ENCODE measurements around the gene CAMKK1. TPM values are rescaled to one million over a fixed set of nuclear protein-coding genes. Genes with fewer than 3 reads are reported as not detected.

CAMKK1 gene
- total RNA-seq, 1 experiment from 2014 or later = 9.6 TPM

DNA sequence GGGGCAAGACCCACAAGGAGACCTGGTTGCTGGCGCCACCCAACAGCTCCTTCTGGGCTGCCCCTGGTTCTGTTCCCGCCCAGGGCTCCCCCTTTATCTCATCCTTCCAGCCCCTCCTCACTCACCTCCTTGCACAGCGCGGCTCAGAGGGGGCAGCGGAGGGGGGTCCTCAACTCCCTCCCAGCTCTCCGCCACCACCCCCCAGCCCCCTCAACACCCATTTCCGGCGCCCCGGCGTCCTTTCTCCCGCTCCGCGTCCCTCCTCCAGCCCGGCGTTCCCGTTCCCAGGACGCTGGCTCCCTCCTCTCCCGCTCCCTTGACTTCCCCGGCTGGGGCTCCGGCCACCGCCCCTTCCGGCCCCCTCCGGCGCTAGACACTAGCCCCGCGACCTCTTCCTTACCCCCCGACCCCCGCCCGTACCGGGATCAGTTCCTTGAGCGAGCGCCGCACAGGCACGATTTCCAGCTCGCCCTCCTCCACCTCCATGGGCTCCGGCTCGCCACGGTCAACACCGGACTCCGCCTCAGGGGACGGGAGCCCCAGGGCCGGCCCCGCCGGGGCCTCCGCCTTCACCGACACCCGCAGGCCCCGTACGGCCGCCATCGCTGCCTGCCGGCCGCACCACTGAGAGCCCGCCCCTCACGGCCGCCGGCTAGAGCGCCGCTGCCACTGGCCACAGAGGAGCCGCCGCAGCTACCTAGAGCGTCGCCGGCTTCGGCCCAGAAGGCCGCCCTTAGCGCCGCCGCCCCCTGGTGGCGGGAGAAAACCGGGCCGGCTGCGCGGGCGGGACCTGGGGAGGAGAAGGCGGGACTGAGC, 47.0 kb downstream of the CAMKK1 start, which contains the start of gene NCBP3 (continued):
- no peak for TF ChIP-seq ZNF423 (CRISPR knock-in tag; IDR thresholded peaks at IDR 0.05)
- TF ChIP-seq, protein P1, sequence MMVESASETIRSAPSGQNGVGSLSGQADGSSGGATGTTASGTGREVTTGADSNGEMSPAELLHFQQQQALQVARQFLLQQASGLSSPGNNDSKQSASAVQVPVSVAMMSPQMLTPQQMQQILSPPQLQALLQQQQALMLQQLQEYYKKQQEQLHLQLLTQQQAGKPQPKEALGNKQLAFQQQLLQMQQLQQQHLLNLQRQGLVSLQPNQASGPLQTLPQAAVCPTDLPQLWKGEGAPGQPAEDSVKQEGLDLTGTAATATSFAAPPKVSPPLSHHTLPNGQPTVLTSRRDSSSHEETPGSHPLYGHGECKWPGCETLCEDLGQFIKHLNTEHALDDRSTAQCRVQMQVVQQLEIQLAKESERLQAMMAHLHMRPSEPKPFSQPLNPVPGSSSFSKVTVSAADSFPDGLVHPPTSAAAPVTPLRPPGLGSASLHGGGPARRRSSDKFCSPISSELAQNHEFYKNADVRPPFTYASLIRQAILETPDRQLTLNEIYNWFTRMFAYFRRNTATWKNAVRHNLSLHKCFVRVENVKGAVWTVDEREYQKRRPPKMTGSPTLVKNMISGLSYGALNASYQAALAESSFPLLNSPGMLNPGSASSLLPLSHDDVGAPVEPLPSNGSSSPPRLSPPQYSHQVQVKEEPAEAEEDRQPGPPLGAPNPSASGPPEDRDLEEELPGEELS (CRISPR knock-in tag; IDR thresholded peaks at IDR 0.05) = 0 out of 2 replicates have a peak, but pooled peaks have one; percentile 50
- TF ChIP-seq ZNF263 (CRISPR knock-in tag; IDR thresholded peaks at IDR 0.05; ENCODE audit: low read depth) = no peak
- TF ChIP-seq GABPB1 (CRISPR knock-in tag; IDR thresholded peaks at IDR 0.05) = peak; percentile 71
- TF ChIP-seq, protein P2, sequence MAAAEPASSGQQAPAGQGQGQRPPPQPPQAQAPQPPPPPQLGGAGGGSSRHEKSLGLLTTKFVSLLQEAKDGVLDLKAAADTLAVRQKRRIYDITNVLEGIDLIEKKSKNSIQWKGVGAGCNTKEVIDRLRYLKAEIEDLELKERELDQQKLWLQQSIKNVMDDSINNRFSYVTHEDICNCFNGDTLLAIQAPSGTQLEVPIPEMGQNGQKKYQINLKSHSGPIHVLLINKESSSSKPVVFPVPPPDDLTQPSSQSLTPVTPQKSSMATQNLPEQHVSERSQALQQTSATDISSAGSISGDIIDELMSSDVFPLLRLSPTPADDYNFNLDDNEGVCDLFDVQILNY (CRISPR knock-in tag; IDR thresholded peaks at IDR 0.05) = peak; percentile 94
- TF ChIP-seq ZNF281 (CRISPR knock-in tag; IDR thresholded peaks at IDR 0.05) = no peak
- peak; percentile 59; the same call in 1 of the 2 replicates for TF ChIP-seq CREM (CRISPR knock-in tag; IDR thresholded peaks at IDR 0.05)
- peak; percentile 81; the same call in 1 of the 2 replicates for TF ChIP-seq KAT7 (CRISPR knock-in tag; IDR thresholded peaks at IDR 0.05; ENCODE audit: borderline replicate concordance)
- TF ChIP-seq, protein P3, sequence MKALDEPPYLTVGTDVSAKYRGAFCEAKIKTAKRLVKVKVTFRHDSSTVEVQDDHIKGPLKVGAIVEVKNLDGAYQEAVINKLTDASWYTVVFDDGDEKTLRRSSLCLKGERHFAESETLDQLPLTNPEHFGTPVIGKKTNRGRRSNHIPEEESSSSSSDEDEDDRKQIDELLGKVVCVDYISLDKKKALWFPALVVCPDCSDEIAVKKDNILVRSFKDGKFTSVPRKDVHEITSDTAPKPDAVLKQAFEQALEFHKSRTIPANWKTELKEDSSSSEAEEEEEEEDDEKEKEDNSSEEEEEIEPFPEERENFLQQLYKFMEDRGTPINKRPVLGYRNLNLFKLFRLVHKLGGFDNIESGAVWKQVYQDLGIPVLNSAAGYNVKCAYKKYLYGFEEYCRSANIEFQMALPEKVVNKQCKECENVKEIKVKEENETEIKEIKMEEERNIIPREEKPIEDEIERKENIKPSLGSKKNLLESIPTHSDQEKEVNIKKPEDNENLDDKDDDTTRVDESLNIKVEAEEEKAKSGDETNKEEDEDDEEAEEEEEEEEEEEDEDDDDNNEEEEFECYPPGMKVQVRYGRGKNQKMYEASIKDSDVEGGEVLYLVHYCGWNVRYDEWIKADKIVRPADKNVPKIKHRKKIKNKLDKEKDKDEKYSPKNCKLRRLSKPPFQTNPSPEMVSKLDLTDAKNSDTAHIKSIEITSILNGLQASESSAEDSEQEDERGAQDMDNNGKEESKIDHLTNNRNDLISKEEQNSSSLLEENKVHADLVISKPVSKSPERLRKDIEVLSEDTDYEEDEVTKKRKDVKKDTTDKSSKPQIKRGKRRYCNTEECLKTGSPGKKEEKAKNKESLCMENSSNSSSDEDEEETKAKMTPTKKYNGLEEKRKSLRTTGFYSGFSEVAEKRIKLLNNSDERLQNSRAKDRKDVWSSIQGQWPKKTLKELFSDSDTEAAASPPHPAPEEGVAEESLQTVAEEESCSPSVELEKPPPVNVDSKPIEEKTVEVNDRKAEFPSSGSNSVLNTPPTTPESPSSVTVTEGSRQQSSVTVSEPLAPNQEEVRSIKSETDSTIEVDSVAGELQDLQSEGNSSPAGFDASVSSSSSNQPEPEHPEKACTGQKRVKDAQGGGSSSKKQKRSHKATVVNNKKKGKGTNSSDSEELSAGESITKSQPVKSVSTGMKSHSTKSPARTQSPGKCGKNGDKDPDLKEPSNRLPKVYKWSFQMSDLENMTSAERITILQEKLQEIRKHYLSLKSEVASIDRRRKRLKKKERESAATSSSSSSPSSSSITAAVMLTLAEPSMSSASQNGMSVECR (CRISPR knock-in tag; IDR thresholded peaks at IDR 0.05; ENCODE audit: borderline replicate concordance) = peak; percentile 71; the same call in 1 of the 2 replicates
- peak; percentile 99 for TF ChIP-seq SP1 (CRISPR knock-in tag; conservative IDR thresholded peaks at IDR 0.05)
- TF ChIP-seq, protein P4, sequence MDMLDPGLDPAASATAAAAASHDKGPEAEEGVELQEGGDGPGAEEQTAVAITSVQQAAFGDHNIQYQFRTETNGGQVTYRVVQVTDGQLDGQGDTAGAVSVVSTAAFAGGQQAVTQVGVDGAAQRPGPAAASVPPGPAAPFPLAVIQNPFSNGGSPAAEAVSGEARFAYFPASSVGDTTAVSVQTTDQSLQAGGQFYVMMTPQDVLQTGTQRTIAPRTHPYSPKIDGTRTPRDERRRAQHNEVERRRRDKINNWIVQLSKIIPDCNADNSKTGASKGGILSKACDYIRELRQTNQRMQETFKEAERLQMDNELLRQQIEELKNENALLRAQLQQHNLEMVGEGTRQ (CRISPR knock-in tag; IDR thresholded peaks at IDR 0.05) = peak; percentile 37
- no peak for TF ChIP-seq IRF2 (CRISPR knock-in tag; IDR thresholded peaks at IDR 0.05; ENCODE audit: borderline replicate concordance, low read depth)
- peak; percentile 79 for TF ChIP-seq FOXK1 (CRISPR knock-in tag; IDR thresholded peaks at IDR 0.05)
- peak; percentile 55; the same call in 1 of the 2 replicates for TF ChIP-seq SMAD3 (CRISPR knock-in tag; IDR thresholded peaks at IDR 0.05; ENCODE audit: borderline replicate concordance)
- no peak for TF ChIP-seq CDX4 (CRISPR knock-in tag; IDR thresholded peaks at IDR 0.05; ENCODE audit: borderline replicate concordance)
- TF ChIP-seq ATF3 (CRISPR knock-in tag; conservative IDR thresholded peaks at IDR 0.05) = no peak
- TF ChIP-seq ZBTB21 (CRISPR knock-in tag; IDR thresholded peaks at IDR 0.05; ENCODE audit: borderline replicate concordance) = peak; percentile 85; the same call in 1 of the 2 replicates
- no peak for TF ChIP-seq GRHL2 (CRISPR knock-in tag; IDR thresholded peaks at IDR 0.05; ENCODE audit: insufficient replicate concordance, severe bottlenecking)
- no peak for TF ChIP-seq MLX (CRISPR knock-in tag; IDR thresholded peaks at IDR 0.05)
- TF ChIP-seq ZNF671 (CRISPR knock-in tag; IDR thresholded peaks at IDR 0.05) = no peak
- no peak for TF ChIP-seq ZNF416 (CRISPR knock-in tag; IDR thresholded peaks at IDR 0.05)
- no peak for TF ChIP-seq NFATC4 (CRISPR knock-in tag; IDR thresholded peaks at IDR 0.05)
- no peak for TF ChIP-seq FOXJ3 (CRISPR knock-in tag; IDR thresholded peaks at IDR 0.05; ENCODE audit: borderline replicate concordance)
- TF ChIP-seq USF1 (CRISPR knock-in tag; IDR thresholded peaks at IDR 0.05) = no peak
- TF ChIP-seq CREB1 (CRISPR knock-in tag; IDR thresholded peaks at IDR 0.05) = no peak
